ENCODE measurements around the gene MUC6. TPM values are rescaled to one million over a fixed set of nuclear protein-coding genes. Genes with fewer than 3 reads are reported as not detected.

Gene MUC6
- total RNA-seq, 1 donor: not detected

DNA sequence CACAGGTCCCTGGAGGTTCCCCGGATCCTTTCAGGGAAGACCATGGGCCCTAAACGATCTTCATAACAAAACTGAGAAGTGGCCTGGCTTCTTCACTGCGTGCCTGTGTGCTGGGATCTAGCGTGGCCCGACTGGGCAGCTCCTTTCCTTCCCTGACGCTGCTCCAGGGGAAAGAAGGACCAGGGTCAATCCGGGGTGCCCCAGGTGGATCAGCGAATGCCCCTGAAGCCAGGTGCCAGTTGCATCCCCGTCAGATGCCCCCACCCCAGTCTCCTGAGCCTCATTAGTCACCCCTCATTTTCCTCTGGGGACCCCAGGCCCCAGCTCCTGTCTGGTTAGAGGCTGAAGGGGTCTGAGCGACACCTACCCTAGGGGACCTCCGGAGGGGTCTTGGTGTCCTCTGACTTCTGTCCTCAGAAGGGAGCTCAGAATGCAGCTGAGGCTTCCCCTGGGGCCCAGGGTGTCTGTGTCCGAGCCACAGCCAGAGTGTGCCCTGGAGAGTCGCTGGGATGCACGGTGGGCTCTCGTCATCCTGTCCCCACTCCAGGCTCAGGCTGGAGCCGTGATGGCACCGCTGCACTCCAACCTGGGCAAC is 18.7 kb upstream of the MUC6 start:
- H3K4me3 ChIP-seq (ENCODE audit: low read depth, low read length): no peak overlapping the region
- DNase-seq (ENCODE audit: low read depth): no peak
- TF ChIP-seq, protein P1, sequence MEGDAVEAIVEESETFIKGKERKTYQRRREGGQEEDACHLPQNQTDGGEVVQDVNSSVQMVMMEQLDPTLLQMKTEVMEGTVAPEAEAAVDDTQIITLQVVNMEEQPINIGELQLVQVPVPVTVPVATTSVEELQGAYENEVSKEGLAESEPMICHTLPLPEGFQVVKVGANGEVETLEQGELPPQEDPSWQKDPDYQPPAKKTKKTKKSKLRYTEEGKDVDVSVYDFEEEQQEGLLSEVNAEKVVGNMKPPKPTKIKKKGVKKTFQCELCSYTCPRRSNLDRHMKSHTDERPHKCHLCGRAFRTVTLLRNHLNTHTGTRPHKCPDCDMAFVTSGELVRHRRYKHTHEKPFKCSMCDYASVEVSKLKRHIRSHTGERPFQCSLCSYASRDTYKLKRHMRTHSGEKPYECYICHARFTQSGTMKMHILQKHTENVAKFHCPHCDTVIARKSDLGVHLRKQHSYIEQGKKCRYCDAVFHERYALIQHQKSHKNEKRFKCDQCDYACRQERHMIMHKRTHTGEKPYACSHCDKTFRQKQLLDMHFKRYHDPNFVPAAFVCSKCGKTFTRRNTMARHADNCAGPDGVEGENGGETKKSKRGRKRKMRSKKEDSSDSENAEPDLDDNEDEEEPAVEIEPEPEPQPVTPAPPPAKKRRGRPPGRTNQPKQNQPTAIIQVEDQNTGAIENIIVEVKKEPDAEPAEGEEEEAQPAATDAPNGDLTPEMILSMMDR (IDR thresholded peaks at IDR 0.05; ENCODE audit: insufficient read depth, low read length): no peak

DNA sequence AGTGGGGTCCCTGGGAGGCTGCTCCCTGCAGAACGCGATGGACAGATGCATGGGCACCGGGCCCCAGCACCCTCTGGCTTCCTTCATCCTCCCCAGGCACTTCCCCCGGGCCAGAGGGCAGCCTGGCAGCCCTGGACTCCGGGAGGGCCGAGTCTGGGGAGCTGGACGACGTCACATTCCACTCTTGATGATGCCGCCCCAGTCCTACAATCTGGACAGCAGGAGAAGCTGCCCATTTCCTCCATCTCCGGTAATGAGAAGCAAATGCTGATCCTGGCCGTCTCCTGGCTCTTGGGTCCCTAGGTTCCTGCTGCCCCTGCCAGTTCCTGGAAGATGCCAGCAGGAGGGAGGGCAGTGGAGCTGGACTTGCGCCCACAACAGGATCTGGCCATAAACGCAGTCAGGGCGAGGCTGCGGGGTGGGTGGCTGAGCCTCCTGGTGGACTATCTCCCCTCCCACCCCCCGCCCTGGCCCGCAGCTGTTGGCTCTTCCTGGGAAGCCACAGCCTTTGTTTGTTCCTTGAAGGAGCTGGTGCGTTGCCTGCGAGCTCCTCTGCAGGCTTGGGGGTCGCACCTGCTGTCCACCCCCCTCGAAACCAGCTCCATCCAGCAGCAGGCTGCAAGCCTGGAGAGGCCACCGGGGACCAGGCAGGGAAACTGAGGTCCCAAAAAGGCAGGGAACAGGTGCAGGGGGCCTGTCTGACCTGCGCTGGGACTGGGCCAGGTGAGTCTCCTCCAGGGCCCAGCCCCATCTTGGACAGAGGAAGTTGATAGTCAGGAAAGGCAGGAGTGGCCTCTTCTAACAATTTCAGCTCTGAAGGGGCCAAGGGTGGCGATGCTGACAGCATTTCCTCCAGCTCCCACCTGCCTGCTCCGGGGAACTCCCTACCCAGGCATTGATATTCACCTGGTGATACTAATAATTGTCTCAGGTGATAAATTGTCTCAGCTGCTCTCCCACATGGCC is 17.9 kb upstream of the MUC6 start:
- H3K4me3 ChIP-seq (ENCODE audit: low read depth, low read length): no peak overlapping the region
- TF ChIP-seq, protein P1 (IDR thresholded peaks at IDR 0.05; ENCODE audit: insufficient read depth, low read length): no peak
- peak; percentile 54 for DNase-seq (ENCODE audit: low read depth)

DNA sequence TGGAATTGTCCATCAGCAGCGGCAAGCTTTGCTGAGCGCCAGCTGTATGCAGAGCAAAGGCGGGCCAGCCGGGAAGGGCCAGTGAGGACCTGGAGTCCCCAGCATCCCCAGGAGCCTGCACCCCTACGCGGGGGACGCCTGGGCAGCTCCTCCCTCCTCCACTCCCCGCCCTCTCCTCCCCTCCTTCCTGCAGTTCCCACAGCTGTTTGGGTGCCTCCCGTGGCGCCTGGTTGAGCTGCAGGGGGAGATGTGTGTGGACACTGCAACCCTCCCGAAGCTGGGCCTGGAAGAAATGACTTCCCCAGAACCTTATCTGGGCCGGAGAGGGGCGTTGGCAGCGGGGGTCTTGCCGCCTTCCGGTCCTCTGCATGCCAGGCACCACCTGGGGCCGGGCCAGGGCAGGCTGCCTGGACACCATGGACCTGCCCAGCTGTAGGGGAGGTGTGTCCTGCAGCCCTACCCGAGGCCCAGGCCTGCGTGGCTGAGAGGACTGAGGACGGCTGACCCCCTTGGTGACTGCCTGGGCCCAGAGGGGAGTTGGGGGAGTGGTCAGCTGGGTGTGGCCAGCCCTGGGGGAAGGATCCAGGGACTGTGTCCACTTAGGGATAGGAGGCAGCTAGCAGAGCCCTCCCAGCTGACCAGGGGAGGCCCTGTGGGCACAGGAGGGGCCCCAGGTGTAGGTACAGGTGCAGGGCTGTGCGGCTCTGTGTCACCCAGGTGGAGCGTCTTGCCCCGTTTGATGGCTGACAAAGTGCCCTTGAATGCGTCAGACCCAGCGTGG is 16.8 kb upstream of the MUC6 start:
- TF ChIP-seq, protein P1 (IDR thresholded peaks at IDR 0.05; ENCODE audit: insufficient read depth, low read length): peak; percentile 34
- DNase-seq (ENCODE audit: low read depth): peak; percentile 19
- no peak overlapping the region for H3K4me3 ChIP-seq (ENCODE audit: low read depth, low read length)

DNA sequence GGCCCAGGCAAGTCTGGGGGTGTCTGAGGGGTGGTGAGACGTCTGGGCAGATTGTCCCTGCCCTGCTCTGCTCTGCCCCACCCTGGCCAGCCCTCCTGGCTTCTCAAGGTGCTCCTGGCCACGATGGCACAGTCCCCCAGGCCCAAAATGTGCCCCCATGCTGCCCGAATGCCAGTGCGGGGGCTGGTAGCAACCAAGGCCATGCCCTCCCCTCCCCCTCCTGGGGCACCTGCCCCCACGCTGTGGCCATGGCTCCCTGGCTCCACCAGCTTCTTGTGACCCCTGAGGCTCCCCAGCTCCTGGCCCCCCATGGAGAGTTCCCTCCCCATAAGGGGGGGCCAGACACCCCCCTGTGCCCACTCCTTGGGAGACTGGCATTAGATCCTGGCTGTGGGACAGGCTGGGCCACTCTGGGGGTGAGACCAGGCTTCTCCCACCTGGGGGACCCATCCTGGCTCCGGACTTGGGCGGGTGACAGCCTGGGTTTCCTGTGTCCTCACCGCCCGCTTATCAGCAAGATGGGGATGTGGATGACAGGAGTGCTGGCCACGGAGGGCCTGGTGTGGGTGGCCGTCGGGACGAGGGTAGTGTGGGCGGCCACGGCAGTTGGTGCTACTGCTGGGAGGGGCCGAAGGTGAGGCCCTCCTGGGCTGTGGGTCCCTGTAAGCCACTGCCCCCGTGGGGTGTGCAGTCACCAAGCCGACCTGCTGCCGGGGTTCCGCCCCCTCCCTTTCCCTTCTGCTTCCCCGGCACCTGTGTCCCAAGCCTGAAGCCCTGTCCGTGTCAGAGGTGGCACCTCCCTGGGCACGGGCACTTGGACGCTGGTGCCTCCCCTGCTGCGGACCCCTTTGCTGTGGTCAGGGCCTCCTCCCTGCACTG is 15.9 kb upstream of the MUC6 start:
- H3K4me3 ChIP-seq (ENCODE audit: low read depth, low read length): no peak overlapping the region
- TF ChIP-seq, protein P1 (IDR thresholded peaks at IDR 0.05; ENCODE audit: insufficient read depth, low read length): no peak
- DNase-seq (ENCODE audit: low read depth): no peak

DNA sequence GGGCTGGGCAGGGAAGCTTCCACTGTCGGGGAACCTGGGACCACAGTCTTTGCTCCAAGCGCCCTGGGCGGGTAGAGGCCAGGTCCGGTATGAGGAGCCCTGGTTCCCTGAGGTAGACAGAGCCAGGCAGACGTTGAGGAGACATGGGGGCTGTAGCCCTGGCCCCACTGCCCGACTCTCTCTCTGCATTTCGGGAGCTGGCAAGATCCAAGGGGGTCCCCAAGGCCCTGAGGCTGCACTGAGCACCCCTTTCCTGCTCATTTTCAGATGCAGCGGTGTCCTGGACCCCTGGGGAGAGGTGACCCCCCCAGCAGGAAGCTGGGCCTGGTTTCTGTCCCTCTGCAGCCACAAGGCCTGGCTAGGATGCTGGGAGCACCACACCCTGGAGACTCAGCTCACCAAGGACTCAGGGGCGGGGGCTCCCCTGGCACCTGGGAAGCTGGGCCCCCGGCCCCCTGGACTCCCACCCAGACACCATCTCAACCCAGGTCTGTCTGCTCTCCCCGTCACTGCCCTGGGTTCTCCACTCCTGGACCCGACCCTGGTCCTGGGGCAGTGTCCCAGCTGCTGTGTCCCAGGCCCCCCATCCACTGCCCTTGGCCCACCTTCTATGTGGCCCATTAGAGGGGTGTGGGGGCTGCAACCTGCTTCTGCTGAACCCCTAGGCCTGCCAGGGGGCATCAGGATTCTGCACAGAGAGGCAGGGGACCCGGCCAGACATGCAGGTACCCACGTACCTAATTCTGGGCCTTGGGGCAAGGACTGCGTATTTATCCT is 15.0 kb upstream of the MUC6 start:
- DNase-seq (ENCODE audit: low read depth): no peak
- TF ChIP-seq, protein P1 (IDR thresholded peaks at IDR 0.05; ENCODE audit: insufficient read depth, low read length): no peak

More for the DNA sequence above, 15.0 kb upstream of the MUC6 start:
- no peak overlapping the region for H3K4me3 ChIP-seq (ENCODE audit: low read depth, low read length)

All from fibroblast of the aortic adventitia (primary cell).